Muscle of back (tissue), 11 donors: Measurements from ENCODE around the gene GALNT6. TPM values are rescaled to one million over a fixed set of nuclear protein-coding genes. Genes with fewer than 3 reads are reported as not detected.

Experiments used
- DNase-seq, 3 donors: peaks; one replicate each; pipeline versions ENCODE4 v3.0.0 to v3.0.0-alpha.2; 2013
- polyA plus RNA-seq, 10 donors: library from polyadenylated mRNA; unstranded; fragments of 120-200 nt; gene quantifications; one replicate each; pipeline ENCODE4 v1.2.1, GENCODE V29; 2013; ENCODE audit not compliant: insufficient read length in 10 of 10

The GALNT6 gene
- polyA plus RNA-seq, 10 donors, result 0.28 to 1.2 (median 0.61) TPM

GRCh38 chr12:51381226-51382079 is 9.8 kb downstream of the GALNT6 start:
- DNase-seq, result peak in 2 of 3 donors; percentile 32 to 37

- no peak for DNase-seq
Observed at GRCh38 chr12:51379571-51379970, 11.6 kb downstream of the GALNT6 start.

GRCh38 chr12:51378749-51379148 is 12.5 kb downstream of the GALNT6 start:
- DNase-seq, result no peak

- DNase-seq, result peak in 2 of 3 donors; percentile 27 to 55
Observed at GRCh38 chr12:51377099-51377984, 13.9 kb downstream of the GALNT6 start.

DNA sequence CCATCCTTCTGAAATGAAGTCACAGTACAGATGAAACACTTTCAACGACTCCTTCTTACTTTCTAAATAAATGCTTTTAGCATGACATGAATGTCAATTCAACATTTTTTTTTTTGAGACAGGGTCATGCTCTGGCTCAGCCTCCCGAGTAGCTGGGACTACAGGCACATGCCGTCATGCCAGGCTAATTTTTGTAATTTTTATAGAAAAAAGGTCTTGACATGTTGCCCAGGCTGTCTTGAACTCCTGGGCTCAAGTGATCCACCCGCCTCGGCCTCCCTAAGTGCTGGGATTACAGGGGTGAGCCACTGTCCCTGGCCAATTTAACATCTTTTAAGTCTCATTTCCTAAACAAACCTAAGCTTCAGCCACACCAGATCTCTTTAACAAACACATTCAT is 16.4 kb downstream of the GALNT6 start:
- DNase-seq, result no peak

- no peak for DNase-seq
Observed at GRCh38 chr12:51374361-51374760, 16.8 kb downstream of the GALNT6 start.

DNA sequence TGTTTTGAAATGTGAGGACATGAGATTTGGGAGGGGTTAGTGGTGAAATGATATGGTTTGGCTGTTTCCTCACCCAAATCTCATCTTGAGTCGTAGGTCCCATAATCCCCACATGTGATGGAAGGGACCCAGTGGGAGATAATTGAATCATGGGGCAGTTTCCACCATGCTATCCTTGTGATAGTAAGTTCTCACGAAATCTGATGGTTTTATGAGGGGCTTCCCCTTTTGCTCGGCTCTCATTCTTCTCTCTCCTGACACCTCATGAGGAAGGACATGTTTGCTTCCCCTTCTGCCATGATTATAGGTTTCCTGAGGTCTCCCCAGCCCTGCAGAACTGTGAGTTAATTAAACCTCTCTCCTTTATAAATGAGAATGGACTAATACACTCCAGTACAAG is 18.0 kb downstream of the GALNT6 start:
- no peak for DNase-seq

GRCh38 chr12:51372021-51372420 is 19.2 kb downstream of the GALNT6 start:
- DNase-seq, result no peak

DNA sequence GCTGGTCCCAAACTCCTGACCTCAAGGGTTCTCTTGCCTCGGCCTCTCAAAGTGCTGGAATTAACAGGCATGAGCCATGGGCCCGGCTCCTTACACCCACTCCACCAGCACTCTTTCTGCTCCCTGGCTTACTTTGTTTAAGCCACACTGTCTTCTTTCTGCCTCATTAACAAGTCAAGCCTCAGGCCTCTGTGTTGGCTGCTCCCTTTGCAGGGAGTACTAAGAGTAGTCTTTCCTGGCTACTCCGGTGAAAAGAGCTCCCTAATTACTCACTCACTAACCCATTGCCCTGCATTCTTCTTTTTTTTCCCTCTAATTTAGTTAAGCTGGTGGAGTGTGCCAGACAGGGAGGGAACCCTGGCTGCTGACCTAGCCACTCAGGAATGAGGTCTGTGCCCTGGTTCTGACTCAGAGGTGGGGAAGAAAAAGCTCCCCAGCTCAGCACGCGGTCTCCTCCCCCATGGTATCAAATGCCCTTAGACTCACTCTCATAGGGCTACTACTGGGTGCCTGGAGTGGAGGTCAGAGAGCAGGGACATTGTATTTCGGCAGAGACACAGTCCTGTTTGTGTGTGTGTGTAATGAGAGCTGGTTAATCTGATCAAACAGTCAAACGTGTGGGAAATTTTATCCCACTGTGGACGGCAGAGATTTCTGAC is 19.8 kb downstream of the GALNT6 start:
- DNase-seq, result peak; percentile 8 to 88 (median 29)

DNA sequence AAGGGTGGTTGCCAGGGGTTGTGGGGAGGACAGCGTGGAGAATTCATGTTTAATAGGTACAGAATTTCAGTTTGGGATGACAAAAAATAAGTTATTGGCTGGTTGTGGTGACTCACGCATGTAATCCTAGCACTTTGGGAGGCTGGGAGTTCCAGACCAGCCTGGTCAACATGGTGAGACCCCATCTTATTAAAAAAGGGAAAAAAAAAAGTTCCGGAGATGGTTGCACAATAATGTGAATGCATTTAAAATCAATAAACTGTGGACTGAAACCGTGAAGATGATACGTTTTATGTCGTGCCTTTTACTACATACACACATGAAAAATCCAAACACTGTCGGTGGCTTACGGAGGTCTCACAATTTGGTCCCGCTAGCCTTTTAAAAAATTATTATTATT is 20.5 kb downstream of the GALNT6 start:
- DNase-seq, result no peak

- DNase-seq, result no peak
Observed at GRCh38 chr12:51369581-51369980, 21.6 kb downstream of the GALNT6 start.

DNA sequence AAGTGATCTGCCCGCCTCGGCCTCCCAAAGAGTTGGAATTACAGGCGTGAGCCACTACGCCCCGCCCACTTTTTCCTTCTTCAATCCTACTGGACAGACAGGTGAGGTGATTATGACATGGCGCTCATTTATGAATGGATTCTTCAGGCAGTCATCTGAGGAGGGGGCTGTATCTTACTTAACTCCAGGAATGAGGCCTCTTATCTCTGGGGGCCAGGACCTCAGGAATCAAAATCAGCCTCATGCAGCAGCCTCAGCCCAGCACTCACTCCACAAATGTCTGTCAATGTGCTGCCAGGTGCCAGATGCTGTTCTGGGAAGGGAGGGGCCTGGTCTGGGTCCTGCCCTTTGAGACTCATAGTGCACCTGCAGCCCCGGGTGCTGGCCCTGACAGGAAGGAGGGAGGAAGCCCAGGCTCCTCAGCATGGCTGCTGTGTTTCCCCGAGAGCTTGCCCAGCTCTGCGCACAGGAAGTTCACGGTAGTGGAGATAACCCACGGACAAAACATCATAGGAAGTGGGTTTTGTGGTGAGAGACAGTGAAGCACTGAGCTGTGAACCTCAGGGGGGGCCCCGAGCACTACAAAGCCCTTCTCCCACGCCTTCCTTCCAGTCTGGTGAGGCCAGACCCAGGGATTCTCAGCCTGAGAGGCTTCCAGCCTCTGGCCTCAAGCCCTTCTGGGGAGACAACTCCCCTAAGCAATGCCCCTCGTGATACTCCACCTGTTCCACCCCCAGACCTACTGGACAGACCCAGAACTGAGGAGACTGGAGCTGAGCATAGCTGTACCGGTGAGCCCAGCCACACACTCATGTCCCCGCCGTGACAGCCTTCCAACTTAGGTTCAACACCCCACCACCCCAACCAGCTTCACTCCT is 22.3 kb downstream of the GALNT6 start:
- DNase-seq, result peak in 2 of 3 donors; percentile 27 to 38

DNA sequence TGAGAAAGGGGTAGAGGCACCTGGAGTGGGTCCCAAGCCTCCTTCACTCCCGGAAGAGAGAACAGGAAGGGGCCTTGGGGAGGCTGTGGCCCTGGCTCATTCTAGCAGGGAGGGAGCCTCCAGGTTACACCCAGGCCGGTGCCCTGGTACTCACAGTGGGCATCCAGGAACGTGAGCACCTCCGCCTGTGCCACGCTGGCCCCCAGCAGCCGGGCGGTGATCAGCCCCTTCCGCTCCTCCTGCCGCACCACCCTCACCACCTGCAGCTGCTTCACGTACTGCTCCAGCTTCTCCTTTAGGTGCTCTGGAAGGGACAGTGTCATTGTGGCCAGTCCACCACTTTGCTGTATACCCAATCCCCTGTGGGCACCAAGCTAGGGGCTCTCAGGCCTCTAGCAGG is 25.9 kb downstream of the GALNT6 start:
- DNase-seq, result no peak

- DNase-seq, result no peak
Observed at GRCh38 chr12:51364001-51364400, 27.2 kb downstream of the GALNT6 start.

- no peak for DNase-seq
Observed at GRCh38 chr12:51362747-51363342, 28.4 kb downstream of the GALNT6 start.

DNA sequence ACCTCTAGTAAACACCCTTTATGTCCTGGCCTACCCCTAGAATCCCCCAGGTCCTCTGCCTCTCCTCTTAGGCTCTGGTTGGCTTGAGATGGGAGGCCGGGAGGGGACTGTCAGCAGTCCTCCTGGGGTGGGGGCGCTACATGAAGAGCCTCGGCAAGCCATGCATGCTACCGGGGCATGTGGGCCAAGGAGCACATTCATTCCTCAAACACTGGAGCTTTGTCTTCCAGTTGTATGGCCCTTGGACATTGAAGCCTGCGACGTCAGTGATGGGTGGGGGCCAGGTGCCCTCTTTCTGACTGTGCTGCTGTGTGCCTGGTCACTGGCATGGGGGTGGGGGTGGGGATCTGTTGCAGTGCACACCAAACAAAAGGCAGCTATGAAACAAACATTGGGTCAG is 28.9 kb downstream of the GALNT6 start:
- no peak for DNase-seq

DNA sequence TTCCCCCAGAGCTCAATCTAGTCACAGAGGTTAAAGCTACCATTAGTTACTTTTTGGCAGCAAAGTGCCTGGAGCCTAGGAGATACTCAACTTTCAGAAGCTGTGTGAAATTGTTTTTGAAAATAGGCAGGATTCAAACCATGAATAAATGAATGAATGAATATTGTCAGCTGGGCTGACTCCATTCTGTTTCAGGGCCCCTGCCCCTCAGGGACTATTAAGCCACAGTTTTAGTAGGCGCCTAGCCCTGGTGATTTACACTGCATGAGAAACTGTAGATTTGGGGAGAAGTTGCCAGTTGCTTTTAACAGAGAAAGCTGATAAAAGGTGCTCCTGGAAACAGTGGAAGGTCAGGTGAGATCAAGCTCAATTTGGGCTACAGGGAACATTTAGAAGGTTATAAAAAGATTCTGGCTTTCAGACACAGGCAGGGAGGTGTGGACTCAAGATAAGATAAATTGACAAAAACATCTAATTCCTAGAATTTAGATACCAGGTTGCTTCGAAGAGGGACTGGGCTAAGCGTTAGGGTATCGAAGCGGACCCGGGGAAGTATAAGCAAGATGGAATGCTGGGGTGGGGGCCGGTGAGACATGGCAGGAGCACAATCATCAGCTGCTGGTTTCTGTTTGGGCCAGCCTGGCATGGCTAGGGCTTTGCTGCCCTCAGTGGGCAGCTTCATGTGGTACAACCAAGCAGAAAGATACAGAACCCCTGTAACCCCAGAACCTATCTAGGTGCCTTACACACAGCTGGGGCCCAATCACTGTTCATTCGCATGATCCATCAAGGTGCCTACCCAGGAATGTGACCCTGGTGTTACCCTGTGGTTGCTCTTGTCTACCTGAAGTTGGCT is 29.8 kb downstream of the GALNT6 start:
- DNase-seq, result no peak

DNA sequence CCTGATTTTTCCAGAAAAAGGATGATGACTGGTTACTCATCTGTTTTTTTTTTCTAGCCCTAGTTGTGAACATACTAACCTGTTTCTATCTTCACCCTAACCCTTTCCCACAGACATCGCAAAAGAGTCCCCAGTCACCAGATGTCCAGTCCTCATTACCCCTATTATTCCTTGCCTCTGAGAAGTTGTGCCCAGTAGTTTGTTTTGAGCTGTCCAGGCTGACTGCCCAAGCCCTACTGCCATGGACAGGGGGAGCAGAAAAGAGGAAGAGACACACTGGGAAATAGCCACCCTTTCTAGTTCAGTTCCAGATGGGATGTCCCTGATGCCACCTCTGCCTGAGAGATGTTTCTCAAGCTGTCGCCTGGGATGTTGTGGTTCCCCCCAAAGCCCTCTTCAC is 30.9 kb downstream of the GALNT6 start:
- DNase-seq, result no peak

- DNase-seq, result no peak
Observed at GRCh38 chr12:51359851-51360250, 31.4 kb downstream of the GALNT6 start.

DNA sequence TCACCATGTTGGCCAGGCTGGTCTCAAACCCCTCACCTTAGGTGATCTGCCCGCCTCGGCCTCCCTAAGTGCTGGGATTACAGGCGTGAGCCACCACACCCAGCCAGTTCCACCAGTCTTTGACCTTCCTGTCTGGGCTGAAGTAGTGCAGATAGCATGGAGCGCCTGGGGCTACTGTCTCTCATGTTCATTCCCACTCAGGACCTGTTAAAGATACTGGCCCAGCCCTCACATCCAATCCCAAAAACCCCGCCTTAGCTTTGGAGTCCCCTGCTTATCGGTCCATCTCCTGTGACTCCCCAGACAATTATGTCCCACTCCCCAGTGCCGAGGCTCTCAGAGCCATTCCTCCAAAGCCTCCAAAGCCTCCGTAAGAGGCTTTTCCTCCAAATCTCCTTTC is 32.7 kb downstream of the GALNT6 start:
- no peak for DNase-seq
